GM19025 (cell line): ENCODE results near the gene EIF4EBP3.

ENCODE experiments used
- ATAC-seq: cut with Tn5 transposase; IDR thresholded peaks from one replicate; pipeline ENCODE4 v1.9.1; 2021; ENCODE audit warnings: mild to moderate bottlenecking, low read depth, moderate library complexity; ENCODE audit not compliant: unreplicated experiment

Gene EIF4EBP3

DNA sequence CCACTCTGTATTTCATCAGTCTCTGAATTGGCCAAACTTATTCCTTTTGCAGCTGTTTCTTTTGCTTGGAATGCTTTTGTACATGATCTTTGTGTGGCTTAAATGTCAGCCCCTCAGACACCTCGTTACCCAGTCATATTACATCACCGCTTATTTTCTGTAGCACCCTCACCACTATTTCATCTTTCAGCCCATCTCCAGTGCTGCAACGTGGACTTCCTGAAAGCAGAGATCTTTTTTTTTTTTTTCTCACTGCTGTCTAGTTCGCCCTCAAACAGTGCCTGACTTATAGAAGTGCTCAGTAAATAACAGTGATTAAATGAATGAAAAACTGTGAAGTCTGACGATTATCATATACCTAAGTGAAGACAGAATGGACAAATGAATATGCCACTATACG is 9.0 kb downstream of the EIF4EBP3 start:
- ATAC-seq = no peak

DNA sequence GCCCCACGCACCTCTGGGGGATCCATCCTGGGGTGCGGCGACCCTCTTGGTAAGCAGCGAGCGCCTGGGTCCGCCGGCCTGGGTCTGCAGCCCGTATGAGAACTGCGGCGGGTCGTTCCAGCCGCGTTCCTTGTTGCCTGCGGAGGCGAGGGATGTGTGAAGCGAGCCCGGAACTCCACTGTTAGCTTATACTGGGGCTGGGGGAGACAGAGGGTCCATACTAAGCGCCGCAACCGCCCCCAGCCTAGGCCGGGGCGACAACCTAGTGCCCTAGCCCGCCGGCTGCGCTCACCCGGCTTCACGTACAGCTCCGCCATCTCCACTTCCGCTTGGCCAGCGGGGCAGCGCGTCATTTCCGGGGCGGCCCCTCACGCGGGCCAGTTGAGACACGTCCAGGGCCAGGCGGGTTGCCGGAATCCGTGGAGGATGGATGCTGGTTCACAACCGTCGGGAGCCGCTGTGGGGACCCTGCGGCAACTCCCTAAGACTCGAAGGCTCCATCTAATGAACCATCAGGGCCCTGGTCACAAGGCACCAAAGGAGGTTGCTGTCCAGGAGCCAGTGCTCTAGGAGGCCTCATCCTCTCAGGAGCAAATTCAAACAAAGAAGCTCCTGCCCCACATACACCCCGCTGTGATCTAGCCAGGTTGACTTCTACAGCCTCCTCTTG is 9.8 kb downstream of the EIF4EBP3 start, which contains the start of gene SRA1:
TSS of gene SRA1 (minus strand) at position 338 of the 670 bp plus-strand sequence. CDS start at position 317, 21 bp downstream.
- peak; percentile 96 for ATAC-seq

GRCh38 chr5:140557965-140558364 is 10.5 kb downstream of the EIF4EBP3 start:
- ATAC-seq = no peak

- ATAC-seq = no peak
These were observed 11.1 kb downstream of the EIF4EBP3 start for GRCh38 chr5:140558542-140558941.

- no peak for ATAC-seq
These were observed 12.8 kb downstream of the EIF4EBP3 start for GRCh38 chr5:140560227-140560626.

- ATAC-seq = no peak
These were observed 14.5 kb downstream of the EIF4EBP3 start for GRCh38 chr5:140561753-140562523.

GRCh38 chr5:140563596-140563995 is 16.1 kb downstream of the EIF4EBP3 start:
- ATAC-seq = no peak

DNA sequence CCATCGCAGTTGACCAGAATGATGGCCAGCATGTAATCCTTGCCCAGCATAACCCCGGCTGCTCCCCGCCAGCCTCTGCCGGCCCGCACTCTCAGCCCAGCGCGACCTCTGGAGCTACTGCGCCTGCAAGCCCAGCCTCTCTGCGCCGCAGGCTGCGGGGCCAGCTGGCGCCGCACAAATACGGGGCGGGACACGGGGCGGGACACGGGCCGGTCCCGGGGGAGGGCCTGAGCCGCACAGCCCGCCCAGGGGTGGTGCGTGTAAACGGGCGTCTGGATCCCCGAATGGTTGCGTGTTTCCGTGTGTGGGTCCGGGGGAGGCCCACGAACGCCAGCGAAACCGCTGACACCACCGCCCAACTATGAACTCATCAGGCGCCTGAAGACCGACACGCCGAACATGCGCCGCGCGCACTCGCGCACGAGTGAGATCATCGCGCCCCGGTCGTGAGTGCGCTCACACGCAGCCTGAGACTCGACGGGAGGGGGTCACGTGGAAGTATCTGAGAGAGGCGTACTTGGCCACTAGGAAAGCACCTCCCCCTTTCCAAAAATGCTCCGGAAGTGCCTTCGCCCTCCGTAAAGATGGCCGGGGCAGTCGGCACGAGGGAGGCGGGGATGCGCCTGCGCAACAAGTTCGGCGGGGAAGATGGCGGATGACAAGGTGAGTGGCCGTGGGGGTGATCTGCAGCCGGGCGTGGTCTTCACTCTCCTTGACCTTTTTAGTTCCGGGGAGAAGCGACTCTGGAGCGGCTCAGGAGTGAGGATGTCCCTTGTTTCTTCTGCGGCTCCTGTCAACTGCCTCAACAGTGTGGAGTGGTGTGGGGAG is 16.9 kb downstream of the EIF4EBP3 start, which contains the start of the genes APBB3 and SLC35A4:
TSS of gene APBB3 (minus strand) at position 403 of the 828 bp plus-strand sequence. CDS start at position 50, 353 bp downstream.
TSS of gene SLC35A4 (plus strand) at position 633 of the 828 bp plus-strand sequence. CDS start 2,342 bp downstream, outside the sequence.
- peak; percentile 84 for ATAC-seq

DNA sequence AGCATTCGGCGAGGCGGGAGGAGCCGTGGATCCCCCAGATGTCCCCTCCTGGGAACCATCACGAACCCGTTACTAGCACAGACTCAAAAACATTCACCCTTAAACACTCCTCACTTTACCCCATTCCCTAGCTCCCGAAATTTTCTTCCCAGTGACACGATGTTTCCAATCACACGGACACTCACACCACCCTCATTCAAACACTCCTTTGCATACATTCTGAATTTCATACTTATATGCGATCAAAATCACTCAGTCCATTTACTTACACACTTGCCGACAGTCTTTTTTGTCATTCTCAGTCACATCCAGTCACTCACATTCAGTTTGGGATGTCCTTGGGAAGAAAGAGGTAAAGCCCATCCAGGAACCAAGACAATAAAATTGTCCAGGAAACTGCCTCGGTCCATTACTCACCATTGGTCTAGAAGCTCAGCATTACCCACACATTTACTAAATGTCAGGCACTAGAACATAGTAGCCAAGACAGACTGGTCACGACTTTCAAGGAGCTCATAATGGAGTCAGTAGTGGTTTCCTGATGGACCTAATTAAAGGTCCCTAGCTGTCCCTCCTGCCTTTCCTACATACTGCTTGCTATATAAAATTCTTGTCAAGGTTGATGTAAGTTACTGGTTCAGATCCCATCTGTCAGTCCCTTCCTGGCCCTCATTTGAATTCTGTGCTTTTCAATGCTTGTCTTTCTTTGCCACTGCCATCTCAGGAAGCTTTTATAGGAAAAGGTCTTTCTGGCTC is 17.7 kb downstream of the EIF4EBP3 start:
- peak; percentile 2 for ATAC-seq

DNA sequence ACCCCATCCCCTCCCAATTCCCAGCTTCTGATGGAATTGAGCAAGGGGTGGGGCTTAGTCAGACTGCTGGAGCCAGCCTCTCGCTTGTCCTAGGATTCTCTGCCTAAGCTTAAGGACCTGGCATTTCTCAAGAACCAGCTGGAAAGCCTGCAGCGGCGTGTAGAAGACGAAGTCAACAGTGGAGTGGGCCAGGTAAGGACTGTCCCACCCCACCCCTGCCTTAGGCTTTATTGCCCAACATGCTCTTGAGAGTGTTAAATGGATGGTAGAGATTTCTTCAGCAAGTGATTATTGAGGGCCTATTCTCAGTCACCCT is 18.3 kb downstream of the EIF4EBP3 start:
- ATAC-seq = no peak

DNA sequence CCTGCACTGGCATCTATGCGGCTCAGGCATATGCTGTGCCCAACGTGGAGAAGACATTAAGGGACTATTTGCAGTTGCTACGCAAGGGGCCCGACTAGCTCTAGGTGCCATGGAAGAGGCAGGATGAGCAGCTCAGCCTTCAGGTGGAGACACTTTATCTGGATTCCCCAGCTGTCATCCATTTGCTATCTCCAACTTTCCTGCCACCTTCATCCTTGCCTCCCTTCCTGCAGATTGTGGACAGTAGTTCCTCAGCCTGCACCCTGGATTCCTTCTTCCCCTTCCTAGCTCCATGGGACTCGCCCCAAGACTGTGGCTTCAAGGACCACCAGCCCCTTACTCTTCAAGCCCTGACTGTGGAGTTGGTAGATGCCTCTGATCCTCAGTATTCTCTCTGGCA is 19.2 kb downstream of the EIF4EBP3 start:
- no peak for ATAC-seq

DNA sequence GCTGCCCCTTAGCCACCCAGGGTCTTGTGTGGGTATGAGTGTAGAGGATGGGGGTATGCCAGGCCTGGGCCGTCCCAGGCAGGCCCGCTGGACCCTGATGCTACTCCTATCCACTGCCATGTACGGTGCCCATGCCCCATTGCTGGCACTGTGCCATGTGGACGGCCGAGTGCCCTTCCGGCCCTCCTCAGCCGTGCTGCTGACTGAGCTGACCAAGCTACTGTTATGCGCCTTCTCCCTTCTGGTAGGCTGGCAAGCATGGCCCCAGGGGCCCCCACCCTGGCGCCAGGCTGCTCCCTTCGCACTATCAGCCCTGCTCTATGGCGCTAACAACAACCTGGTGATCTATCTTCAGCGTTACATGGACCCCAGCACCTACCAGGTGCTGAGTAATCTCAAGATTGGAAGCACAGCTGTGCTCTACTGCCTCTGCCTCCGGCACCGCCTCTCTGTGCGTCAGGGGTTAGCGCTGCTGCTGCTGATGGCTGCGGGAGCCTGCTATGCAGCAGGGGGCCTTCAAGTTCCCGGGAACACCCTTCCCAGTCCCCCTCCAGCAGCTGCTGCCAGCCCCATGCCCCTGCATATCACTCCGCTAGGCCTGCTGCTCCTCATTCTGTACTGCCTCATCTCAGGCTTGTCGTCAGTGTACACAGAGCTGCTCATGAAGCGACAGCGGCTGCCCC is 19.8 kb downstream of the EIF4EBP3 start:
- ATAC-seq = no peak

- ATAC-seq = no peak
These were observed 20.4 kb downstream of the EIF4EBP3 start for GRCh38 chr5:140567871-140568270.

DNA sequence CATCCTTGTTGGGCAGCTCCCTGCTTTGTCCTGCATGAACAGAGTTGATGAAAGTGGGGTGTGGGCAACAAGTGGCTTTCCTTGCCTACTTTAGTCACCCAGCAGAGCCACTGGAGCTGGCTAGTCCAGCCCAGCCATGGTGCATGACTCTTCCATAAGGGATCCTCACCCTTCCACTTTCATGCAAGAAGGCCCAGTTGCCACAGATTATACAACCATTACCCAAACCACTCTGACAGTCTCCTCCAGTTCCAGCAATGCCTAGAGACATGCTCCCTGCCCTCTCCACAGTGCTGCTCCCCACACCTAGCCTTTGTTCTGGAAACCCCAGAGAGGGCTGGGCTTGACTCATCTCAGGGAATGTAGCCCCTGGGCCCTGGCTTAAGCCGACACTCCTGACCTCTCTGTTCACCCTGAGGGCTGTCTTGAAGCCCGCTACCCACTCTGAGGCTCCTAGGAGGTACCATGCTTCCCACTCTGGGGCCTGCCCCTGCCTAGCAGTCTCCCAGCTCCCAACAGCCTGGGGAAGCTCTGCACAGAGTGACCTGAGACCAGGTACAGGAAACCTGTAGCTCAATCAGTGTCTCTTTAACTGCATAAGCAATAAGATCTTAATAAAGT is 21.1 kb downstream of the EIF4EBP3 start:
- ATAC-seq = no peak

DNA sequence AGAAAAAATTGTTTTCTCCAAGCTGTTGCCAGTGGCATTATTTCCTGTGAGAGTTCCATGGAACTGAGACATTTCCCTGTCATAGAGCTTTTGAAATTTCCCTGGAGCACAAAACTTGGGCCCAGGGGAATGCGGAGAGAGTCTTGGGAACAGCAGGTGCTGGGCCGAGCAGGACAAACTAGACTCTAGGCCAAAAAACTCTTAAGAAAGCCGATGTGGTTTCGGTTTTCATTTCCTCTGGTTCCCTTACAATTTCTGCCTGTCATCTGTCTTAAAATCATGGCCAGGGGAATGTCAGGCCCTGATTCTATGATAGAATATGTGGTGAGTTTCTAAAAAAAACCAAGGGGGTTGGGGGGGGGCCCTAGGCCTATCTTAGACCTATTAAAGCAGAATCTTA is 21.7 kb downstream of the EIF4EBP3 start:
- ATAC-seq = no peak

DNA sequence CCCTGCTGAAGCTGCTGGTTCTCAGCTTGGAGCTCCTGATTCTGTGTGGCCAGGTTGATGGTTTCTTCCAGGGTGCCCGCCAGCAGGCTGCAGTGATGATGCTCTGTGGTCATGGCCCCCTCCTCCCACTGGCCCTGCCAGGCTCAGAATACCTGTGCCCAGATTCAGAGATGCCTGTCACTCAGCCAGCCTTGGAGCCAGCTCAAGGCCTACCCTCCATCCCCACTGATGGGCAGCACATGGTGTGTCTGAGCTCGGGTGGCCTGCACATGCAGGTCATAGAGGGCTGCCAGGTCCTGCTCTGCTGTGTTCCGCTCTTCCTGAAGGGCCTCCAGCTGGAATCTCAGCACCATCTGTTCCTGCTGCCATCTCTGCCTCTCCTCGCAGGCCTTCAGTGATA is 22.6 kb downstream of the EIF4EBP3 start:
- ATAC-seq = no peak

DNA sequence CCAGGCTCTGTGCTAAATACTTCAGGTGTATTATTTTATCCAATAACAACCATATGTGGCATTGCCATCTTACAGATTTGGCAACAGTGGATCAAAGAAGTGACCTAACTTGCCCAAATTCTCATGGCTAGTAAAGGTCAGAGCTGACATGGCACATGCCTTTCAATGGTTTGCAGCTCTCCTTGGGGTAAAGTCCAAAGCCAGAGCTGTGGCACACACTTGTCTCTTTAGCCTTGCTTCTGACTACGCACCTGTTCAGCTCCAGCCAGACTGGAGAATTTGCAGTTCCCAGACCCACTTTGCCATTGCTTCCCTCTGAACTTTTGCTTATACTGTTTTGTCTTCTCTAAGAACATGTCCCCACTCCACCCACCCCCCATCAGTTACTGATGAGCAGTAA is 23.0 kb downstream of the EIF4EBP3 start:
- no peak for ATAC-seq

DNA sequence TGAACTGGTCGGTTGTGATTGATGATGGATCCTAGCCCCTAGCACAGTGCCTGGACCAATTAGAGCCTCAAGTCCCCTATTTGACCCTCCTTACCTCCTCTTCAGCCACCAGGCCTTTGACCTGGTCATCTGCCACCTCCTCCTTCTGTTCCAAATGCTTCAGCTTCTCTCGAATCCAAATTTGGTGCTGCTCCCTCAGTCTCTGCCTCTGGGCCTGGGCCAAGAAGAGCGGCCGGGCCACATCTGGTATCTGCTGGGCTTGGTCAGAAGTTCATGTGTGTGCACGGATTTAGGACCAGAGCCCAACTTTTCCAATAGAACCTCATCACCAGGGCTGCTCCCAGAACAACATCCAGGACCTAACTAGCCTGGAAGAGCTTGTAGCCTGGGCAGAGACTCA is 23.6 kb downstream of the EIF4EBP3 start:
- ATAC-seq = no peak

DNA sequence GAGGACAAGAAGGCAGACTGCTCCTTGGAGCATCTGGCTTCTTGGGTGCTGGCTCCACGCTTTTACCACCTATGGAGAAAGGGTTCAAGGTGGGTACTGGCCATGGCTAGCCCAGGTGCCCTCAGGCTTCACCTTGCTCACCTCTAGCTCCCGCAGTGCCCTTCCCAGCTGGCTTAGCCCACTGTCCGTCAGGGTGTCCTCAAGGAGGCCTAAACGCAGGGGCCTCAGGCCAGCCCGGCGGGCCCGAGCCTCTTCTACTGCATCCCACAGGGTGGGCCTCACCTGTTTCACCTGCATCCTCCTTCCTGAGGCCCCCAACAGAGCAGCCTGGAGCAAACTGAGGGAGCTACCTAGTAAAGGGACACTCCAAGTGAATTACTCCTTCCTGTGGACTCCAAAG is 26.2 kb downstream of the EIF4EBP3 start:
- ATAC-seq = no peak
